Pancreas (tissue), 10 donors: ENCODE data around the gene RTRAF. TPM values are rescaled to one million over a fixed set of nuclear protein-coding genes. Genes with fewer than 3 reads are reported as not detected.

ENCODE experiments used
- ATAC-seq, 4 donors: fragments of 200-7000 bp; cut with Tn5 transposase; one replicate each; pipeline versions ENCODE4 v1.8.0 to v1.9.1; 2020; ENCODE audit warnings: mild to moderate bottlenecking in 4 of 4, moderate library complexity in 4 of 4
- DNase-seq, 6 donors: peaks; one replicate each; pipeline ENCODE4 v3.0.0-alpha.2; 2020
- FAIRE-seq: peaks from 2 replicates; lab custom pipeline; 2012; peaks lifted over from hg19 to GRCh38; lab: Jason Lieb, UNC
- H3K27ac ChIP-seq, 4 donors: fragments of 200-600 bp; sonication (generic); 1 replicate in 3 of 4; 2 replicates in 1 of 4; pipeline versions ENCODE4 v1.5.0 to v1.8.0; 2020
- H3K27me3 ChIP-seq, 4 donors: fragments of 200-600 bp; one replicate each; pipeline ENCODE4 v1.8.0; 2021
- H3K36me3 ChIP-seq, 3 donors: fragments of 200-600 bp; sonication (generic) in 1 of 3; one replicate each; pipeline versions ENCODE4 v1.5.0 to v1.8.0; 2020 to 2021
- H3K4me1 ChIP-seq, 3 donors: fragments of 200-600 bp; one replicate each; pipeline ENCODE4 v1.8.0; 2021
- H3K4me3 ChIP-seq, 4 donors: fragments of 200-600 bp; sonication (generic) in 2 of 4; one replicate each; pipeline versions ENCODE4 v1.5.0 to v1.8.0; 2020 to 2021
- H3K9me3 ChIP-seq, 4 donors: fragments of 200-600 bp; one replicate each; pipeline ENCODE4 v1.8.0; 2021
- WGBS, 2 donors: extraction: QIAGEN DNeasy Blood & Tissue Kit; methylation state at CpG; one replicate each; pipeline ENCODE4 v1.1.7; 2013; 5-methylcytosine and 5-hydroxymethylcytosine counted together
- intact Hi-C, 3 donors: fragments of 100-400 bp; cut with DNase I; formaldehyde crosslinking; loops; one replicate each; pipeline versions ENCODE4 v1.11.1 to v1.14.2; 2022
- polyA plus RNA-seq, 2 donors: library from polyadenylated mRNA; stranded (reverse); fragments of 200-250 nt; gene quantifications; one replicate each; pipeline ENCODE4 v1.2.3, GENCODE V29; 2013
- total RNA-seq, 6 donors: library from RNA; stranded (reverse); fragmentation: NEBNext Ultra II Directional in 4 of 6; extraction: Animal tissue kit (Norgen Biotek cat#: 25700) in 4 of 6; gene quantifications; one replicate each; pipeline versions ENCODE4 v1.2.1 to v1.2.4, GENCODE V29; 2021 to 2023
- TF ChIP-seq, protein P1 (sequence below), 4 donors: fragments of 200-600 bp; sonication (generic) in 3 of 4; IDR thresholded peaks; one replicate each; pipeline versions ENCODE4 v1.5.0 to v1.8.0; 2021; ENCODE audit warnings: antibody characterized with exemption in 4 of 4
- donor health status: healthy with polysubstance abuse.
- donor health status: DM: no; HTN: no; CAD: no; lungs with moderate emphysema.
- donor health status: DM: no; HTN: no; CAD: no.
- donor health status: control.
- donor health status: control.
- donor health status: Bipolar disorder and iron deficiency.
- donor health status: DM: yes; HTN: yes; CAD: no.
- donor health status: DM: no; HTN: no; CAD: no.
- donor health status: DM: no; HTN: no; CAD: no.
- donor health status: DM: yes; HTN: yes; CAD: no.

The RTRAF gene
- total and polyA plus RNA-seq, 8 donors: 57.5 to 96.4 (median 69.0) TPM

DNA sequence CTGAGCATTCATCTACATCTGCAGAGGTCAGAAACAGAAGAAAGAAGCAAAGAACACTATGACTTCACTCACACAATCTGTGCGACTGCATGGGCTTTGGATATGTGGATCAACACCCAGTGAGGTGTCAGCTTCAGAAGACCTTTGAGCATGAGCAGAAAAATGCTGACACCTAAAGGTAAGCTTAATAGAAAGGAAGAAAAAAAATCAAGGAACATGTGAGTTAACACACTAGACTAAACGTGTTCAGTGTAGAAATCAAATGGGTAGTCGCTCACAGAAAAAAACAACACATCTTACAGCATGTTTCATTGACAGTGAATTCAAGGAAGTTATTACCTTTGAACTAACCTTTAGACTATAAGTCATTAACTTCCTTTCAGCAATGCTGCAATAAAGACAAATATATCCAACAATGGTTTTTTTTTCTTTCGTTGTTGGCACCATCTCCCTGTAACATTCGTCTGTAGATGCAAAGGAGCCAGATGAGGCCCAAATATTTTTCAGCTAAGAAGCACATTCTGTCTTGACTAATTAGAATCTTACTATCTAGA is 30.9 kb downstream of the RTRAF start:
- intact Hi-C loops: no loop called here
- no peak for FAIRE-seq
- H3K27me3 ChIP-seq: no peaks in the 10 kb centered on the region
- ATAC-seq: no peak
- H3K9me3 ChIP-seq: no peaks in the 10 kb centered on the region
- no peak overlapping the region for H3K27ac ChIP-seq
- H3K4me1 ChIP-seq: peaks cover 0 to 5% (median 0%) of the 10 kb centered on the region in 3 donors
- no peak for DNase-seq
- H3K4me3 ChIP-seq: no peak overlapping the region
- H3K36me3 ChIP-seq: no peaks in the 10 kb centered on the region
- TF ChIP-seq, protein P1, sequence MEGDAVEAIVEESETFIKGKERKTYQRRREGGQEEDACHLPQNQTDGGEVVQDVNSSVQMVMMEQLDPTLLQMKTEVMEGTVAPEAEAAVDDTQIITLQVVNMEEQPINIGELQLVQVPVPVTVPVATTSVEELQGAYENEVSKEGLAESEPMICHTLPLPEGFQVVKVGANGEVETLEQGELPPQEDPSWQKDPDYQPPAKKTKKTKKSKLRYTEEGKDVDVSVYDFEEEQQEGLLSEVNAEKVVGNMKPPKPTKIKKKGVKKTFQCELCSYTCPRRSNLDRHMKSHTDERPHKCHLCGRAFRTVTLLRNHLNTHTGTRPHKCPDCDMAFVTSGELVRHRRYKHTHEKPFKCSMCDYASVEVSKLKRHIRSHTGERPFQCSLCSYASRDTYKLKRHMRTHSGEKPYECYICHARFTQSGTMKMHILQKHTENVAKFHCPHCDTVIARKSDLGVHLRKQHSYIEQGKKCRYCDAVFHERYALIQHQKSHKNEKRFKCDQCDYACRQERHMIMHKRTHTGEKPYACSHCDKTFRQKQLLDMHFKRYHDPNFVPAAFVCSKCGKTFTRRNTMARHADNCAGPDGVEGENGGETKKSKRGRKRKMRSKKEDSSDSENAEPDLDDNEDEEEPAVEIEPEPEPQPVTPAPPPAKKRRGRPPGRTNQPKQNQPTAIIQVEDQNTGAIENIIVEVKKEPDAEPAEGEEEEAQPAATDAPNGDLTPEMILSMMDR (IDR thresholded peaks at IDR 0.05): no peak
- 54 to 72% methylated on average over 5 of the region's 5 CpGs for WGBS, 2 donors

DNA sequence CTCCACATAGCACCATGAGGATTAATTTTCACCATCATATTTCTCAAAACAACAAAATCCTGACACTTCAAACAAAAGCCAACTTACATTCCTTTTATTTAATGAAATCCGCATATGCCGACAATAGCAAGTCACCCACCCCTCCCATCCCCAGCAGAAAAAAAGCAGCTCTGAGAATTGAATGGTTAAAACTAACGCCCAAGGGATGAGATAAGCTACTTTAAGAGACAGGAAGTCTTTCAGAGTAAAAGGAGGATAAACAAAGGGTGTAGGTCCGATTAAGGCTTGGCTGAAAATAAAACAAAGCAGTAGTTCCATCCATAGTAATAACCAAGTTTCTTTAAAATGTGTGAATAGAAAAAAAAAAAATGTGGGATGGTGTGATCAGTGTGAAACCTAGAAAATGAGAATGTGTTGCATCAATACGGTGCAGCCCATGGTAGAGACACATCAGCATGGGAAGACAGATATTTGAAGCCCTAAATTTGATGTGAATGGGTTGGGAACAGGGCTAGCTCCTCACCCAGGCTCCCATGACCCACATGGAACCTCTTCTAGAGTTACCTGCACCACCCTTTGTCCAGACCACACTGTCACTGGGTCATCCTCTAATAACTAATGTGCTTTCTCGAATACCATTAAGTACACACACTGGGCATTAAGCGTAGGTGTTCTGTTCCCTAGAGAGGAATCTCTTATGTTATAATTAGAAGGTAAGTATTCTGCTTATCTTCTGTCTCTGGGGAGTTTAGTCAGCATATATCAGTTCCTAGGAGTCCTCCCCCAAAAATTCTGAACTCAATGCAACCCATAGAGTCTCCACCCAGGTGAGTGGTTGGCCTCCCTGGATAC is 31.7 kb downstream of the RTRAF start:
- no peak for DNase-seq
- intact Hi-C loops: no loop called here
- Histone ChIP-seq H3K27ac (no peak overlapping the region), H3K4me3 (no peak overlapping the region), H3K36me3 (no peaks in the 10 kb centered on the region), H3K9me3 (no peaks in the 10 kb centered on the region), H3K4me1 (peaks cover 0 to 5% (median 0%) of the 10 kb centered on the region in 3 donors), H3K27me3 (no peaks in the 10 kb centered on the region)
- no peak for FAIRE-seq
- no peak for ATAC-seq
- TF ChIP-seq, protein P1 (IDR thresholded peaks at IDR 0.05): no peak
- 73 to 78% methylated on average over 7 of the region's 7 CpGs for WGBS, 2 donors

DNA sequence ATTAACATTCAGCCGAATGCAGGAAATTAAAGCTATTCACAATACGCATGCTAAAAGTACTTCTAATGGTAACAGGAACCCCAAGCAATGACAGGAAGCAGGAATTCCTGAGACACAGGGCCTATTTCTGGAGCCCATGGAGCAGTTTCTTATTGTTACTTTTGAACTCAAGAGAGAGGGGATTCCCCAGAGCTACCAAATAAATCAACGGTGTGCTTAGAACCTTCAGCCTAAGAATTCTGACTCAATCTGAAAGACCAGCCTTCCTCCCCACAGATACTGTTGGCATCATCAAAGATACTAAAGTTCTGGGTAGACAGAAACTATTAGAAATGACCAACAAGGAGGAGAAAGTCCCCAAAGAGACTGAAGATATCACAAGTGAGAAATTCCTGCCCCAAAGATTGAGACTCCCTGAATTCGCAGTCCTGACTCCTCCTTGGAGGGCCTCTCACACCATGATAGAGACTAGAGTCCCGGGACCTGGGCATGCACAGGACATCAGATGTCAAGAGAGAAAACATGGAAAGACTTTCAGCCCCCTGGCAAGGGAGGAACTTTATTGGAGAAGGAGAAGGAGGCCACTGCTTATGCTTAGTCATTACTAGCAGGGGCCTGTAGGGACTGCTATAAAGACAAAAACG is 32.7 kb downstream of the RTRAF start:
- no peak overlapping the region for H3K27ac ChIP-seq
- 77 to 84% methylated on average over 6 of the region's 6 CpGs for WGBS, 2 donors
- no peaks in the 10 kb centered on the region for H3K36me3 ChIP-seq
- ATAC-seq: no peak
- no peaks in the 10 kb centered on the region for H3K27me3 ChIP-seq
- peaks cover 0 to 5% (median 0%) of the 10 kb centered on the region in 3 donors for H3K4me1 ChIP-seq
- H3K4me3 ChIP-seq: no peak overlapping the region
- no peak for FAIRE-seq
- intact Hi-C loops: no loop called here
- DNase-seq: no peak
- no peaks in the 10 kb centered on the region for H3K9me3 ChIP-seq
- TF ChIP-seq, protein P1 (IDR thresholded peaks at IDR 0.05): no peak

DNA sequence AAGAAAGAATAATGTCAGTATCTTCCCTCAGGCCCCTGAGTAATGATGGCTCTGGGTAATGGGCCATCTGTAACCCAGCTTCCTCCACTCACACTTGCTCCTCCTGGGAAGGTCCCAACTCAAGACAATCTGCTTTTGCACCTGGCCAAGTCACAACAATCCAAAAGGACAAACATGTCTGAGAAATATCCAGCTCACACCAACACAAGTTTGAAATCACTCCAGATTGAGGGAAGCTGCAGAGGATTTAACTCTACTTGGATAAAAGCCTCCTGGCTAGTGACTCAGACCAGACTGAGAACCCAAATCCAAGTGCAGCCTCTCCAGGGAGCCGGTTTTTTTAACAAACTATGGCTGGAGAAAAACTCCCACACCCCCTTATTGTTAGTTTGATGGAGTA is 34.2 kb downstream of the RTRAF start:
- ATAC-seq (peak; percentile 59 to 74 (median 70)), DNase-seq (peak in 2 of 6 donors; percentile 50 to 54), FAIRE-seq (no peak)
- peaks cover 0 to 5% (median 0%) of the 10 kb centered on the region in 3 donors for H3K4me1 ChIP-seq
- WGBS, 2 donors: 18 to 36% methylated on average over 1 of the region's 1 CpG
- H3K4me3 ChIP-seq: no peak overlapping the region
- H3K36me3 ChIP-seq: no peaks in the 10 kb centered on the region
- TF ChIP-seq, protein P1 (IDR thresholded peaks at IDR 0.05): no peak
- H3K27me3 ChIP-seq: no peaks in the 10 kb centered on the region
- H3K27ac ChIP-seq: no peak overlapping the region
- H3K9me3 ChIP-seq: no peaks in the 10 kb centered on the region
- intact Hi-C loops: no loop called here
